ENCODE measurements around the gene DDR2.

Gene DDR2

GRCh38 chr1:162704673-162705424, 72.6 kb downstream of the DDR2 start:
- DNase-seq (ENCODE audit: low spot score), result no peak
- TF ChIP-seq, protein P1, sequence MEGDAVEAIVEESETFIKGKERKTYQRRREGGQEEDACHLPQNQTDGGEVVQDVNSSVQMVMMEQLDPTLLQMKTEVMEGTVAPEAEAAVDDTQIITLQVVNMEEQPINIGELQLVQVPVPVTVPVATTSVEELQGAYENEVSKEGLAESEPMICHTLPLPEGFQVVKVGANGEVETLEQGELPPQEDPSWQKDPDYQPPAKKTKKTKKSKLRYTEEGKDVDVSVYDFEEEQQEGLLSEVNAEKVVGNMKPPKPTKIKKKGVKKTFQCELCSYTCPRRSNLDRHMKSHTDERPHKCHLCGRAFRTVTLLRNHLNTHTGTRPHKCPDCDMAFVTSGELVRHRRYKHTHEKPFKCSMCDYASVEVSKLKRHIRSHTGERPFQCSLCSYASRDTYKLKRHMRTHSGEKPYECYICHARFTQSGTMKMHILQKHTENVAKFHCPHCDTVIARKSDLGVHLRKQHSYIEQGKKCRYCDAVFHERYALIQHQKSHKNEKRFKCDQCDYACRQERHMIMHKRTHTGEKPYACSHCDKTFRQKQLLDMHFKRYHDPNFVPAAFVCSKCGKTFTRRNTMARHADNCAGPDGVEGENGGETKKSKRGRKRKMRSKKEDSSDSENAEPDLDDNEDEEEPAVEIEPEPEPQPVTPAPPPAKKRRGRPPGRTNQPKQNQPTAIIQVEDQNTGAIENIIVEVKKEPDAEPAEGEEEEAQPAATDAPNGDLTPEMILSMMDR (IDR thresholded peaks at IDR 0.05; ENCODE audit: extremely low read depth, missing control alignments), result no peak

- TF ChIP-seq, protein P1 (IDR thresholded peaks at IDR 0.05; ENCODE audit: extremely low read depth, missing control alignments), result no peak
- no peak for DNase-seq (ENCODE audit: low spot score)
Measured at GRCh38 chr1:162706003-162706402, 73.7 kb downstream of the DDR2 start.

GRCh38 chr1:162706606-162707005, 74.3 kb downstream of the DDR2 start:
- DNase-seq (ENCODE audit: low spot score), result no peak
- TF ChIP-seq, protein P1 (IDR thresholded peaks at IDR 0.05; ENCODE audit: extremely low read depth, missing control alignments), result no peak

DNA sequence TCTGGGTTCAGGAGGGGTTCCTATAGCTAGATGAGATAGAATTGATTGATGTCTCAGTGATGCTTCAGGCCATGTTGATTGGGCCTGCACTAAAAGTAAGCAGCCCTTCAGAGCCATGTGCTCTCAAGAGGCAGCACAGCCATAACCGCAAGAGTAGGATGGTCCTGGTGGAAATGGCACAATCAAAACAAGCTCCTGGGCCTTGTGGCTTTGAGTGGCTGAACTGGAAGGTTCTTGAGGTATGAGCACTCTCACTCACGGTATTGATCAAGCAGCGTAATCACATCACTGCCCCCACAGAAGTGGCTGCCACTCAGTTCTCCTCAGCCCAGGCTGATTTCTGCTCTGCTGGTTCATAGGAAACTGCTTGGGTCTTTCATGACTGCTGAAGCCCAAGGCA, 76.0 kb downstream of the DDR2 start:
- TF ChIP-seq, protein P1 (IDR thresholded peaks at IDR 0.05; ENCODE audit: extremely low read depth, missing control alignments), result no peak
- no peak for DNase-seq (ENCODE audit: low spot score)

DNA sequence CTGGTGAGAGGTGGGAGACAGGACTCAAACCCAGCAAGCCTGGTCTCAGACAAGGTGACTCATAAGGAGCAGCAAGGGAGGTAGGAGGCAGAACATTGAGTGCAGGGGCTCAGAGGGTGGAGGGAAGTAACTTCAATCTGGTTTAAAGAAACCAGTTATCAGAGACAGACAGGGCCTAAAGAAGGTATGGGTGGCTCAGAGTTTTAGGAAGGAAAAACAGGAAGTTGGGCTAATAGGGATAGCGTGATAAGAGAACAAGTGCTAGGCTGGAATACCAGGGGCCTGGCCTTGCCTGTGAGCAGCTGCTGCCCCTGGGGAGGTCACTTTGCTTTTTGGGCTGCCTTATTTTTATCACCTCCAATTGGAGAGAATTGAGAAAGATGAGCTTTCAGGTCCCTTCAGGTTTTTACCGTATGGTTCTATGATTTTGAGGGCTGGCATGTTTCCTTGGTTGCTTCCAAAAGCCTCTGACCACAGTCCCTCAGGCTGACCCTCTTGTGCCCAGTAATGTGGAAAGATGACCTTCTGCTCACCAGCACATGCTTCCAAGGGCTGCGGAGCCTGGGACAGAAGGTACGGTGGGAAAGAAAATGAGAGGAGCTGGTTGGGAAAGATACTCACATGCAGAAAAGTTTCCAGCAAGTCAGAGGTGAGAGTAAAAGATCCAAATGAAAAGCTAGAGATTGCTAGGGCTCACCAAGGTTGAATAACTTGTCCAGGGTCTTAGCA, 77.0 kb downstream of the DDR2 start:
- no peak for DNase-seq (ENCODE audit: low spot score)

DNA sequence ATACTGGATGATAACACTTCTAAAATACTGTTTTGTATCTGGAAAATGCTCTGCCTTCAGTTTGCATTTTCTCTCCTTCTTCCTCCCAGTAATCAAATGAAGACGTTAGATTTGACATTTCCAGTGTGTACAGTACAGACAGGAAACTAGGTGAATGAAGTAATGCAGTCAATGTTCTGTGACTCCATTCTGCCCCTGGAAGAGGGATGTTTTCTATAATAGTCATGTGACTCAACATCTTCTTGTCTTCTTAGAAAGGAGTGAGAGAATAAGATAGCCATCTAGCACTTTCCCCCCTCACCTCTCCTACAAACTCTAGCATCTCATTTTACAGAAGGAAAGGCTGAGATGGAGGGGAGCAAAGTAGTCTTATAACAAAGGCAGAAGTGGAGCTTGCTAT, 77.6 kb downstream of the DDR2 start:
- TF ChIP-seq, protein P1 (IDR thresholded peaks at IDR 0.05; ENCODE audit: extremely low read depth, missing control alignments), result no peak

More for the DNA sequence above, 77.0 kb downstream of the DDR2 start:
- TF ChIP-seq, protein P1 (IDR thresholded peaks at IDR 0.05; ENCODE audit: extremely low read depth, missing control alignments), result no peak

DNA sequence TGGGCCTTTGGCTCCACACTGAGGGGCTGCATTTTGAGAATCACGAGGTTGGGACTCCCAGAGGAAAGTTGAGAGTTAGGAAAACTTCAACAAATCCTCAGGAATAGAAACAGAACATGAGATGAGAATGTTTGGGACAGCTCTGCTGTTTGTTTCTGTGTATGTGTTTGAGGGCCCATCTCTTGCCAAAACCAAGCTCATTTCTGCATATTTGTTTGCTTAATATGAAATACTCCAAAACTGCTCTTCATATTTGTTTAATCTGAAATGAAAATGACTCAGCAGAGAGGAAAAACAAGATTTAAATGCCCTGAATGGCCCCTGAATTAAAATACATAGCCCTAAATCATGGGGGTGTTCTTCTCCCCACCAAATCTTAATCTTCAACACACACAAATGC, 78.1 kb downstream of the DDR2 start:
- TF ChIP-seq, protein P1 (IDR thresholded peaks at IDR 0.05; ENCODE audit: extremely low read depth, missing control alignments), result no peak
- DNase-seq (ENCODE audit: low spot score), result no peak

More for the DNA sequence above, 77.6 kb downstream of the DDR2 start:
- no peak for DNase-seq (ENCODE audit: low spot score)
